ENCODE data around the gene NOD2.

The NOD2 gene

GRCh38 chr16:50742576-50743200, 49.3 kb downstream of the NOD2 start:
- no peak for DNase-seq (ENCODE audit: low read depth)

GRCh38 chr16:50743581-50744225, 50.3 kb downstream of the NOD2 start:
- DNase-seq (ENCODE audit: low read depth) = no peak

GRCh38 chr16:50744881-50745280, 51.5 kb downstream of the NOD2 start:
- no peak for DNase-seq (ENCODE audit: low read depth)

GRCh38 chr16:50745940-50746339, 52.5 kb downstream of the NOD2 start:
- DNase-seq (ENCODE audit: low read depth) = no peak

GRCh38 chr16:50747207-50747956, 54.0 kb downstream of the NOD2 start:
- no peak for DNase-seq (ENCODE audit: low read depth)

- DNase-seq (ENCODE audit: low read depth) = no peak
These were observed 58.1 kb downstream of the NOD2 start for GRCh38 chr16:50751528-50751927.

GRCh38 chr16:50752471-50753235, 59.2 kb downstream of the NOD2 start:
- DNase-seq (ENCODE audit: low read depth) = no peak

- no peak for DNase-seq (ENCODE audit: low read depth)
These were observed 63.1 kb downstream of the NOD2 start for GRCh38 chr16:50756473-50756872.

- DNase-seq (ENCODE audit: low read depth) = no peak
These were observed 67.9 kb downstream of the NOD2 start for GRCh38 chr16:50761267-50761666.

GRCh38 chr16:50762241-50762640, 68.8 kb downstream of the NOD2 start:
- DNase-seq (ENCODE audit: low read depth) = no peak

GRCh38 chr16:50763211-50763610, 69.8 kb downstream of the NOD2 start:
- no peak for DNase-seq (ENCODE audit: low read depth)

- DNase-seq (ENCODE audit: low read depth) = no peak
These were observed 71.9 kb downstream of the NOD2 start for GRCh38 chr16:50765260-50765659.

GRCh38 chr16:50765861-50766260, 72.5 kb downstream of the NOD2 start:
- DNase-seq (ENCODE audit: low read depth) = no peak

GRCh38 chr16:50767197-50767596, 73.8 kb downstream of the NOD2 start:
- no peak for DNase-seq (ENCODE audit: low read depth)

- DNase-seq (ENCODE audit: low read depth) = peak; percentile 28
These were observed 78.0 kb downstream of the NOD2 start for GRCh38 chr16:50771366-50771765.

GRCh38 chr16:50774405-50774804, 81.0 kb downstream of the NOD2 start:
- no peak for DNase-seq (ENCODE audit: low read depth)

GRCh38 chr16:50774960-50775359, 81.6 kb downstream of the NOD2 start:
- no peak for DNase-seq (ENCODE audit: low read depth)

- no peak for DNase-seq (ENCODE audit: low read depth)
These were observed 82.6 kb downstream of the NOD2 start for GRCh38 chr16:50776037-50776436.

- DNase-seq (ENCODE audit: low read depth) = no peak
These were observed 85.1 kb downstream of the NOD2 start for GRCh38 chr16:50778284-50779163.

GRCh38 chr16:50781043-50781442, 87.6 kb downstream of the NOD2 start:
- DNase-seq (ENCODE audit: low read depth) = no peak

- DNase-seq (ENCODE audit: low read depth) = no peak
These were observed 88.1 kb downstream of the NOD2 start for GRCh38 chr16:50781518-50781917.

All from HS-5 (cell line).